ENCODE data around the gene PHF20.
"Not testable (repeated sequence)": the region's sequence is repeated elsewhere in the genome, so short reads cannot be mapped to it uniquely, and the experiment has no call there.

PHF20 gene

DNA sequence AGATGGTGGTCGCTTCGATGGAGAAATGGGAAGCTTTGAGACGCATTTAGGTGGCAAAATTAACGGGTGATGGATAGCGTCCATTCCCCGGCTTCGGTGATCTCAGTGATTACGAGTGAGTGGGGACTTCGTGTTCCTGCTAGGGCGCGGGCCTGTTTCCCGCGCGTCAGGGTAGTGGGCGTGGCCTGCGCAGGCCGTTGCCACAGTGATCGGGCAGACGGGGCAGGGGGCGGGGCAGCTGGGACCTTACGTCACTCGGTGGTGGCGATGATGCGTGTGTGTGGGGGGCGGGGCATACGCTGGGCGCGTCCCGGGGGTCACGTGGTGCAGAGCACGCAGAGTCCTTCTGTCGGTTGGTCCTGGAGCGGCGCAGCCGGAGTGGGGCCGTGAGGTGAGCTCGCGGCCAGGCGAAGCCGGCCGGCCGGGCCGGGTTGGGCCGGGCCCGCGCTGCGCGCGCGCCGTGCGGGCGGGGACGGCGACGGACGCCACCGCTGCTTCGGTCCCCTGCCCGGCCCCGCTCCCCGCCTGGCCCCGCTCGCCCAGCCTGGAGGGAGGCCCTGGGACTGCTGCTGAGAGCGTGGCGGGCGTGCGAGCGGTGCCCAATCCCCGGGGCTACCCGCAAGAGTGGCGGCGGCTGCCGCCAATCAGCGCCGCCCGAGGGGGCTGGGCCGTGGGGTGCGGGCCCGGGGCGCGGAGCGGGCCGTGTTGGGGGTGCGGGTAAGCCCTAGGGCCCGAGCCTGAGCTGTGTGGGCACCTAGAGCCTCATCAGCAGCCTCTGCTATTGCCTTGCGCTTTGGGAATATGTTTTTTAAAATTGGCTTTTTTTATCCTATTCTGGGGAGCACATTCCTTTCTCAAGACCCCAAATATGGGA lies at the start of gene PHF20:
TSS of gene PHF20 (plus strand) at position 327 of the 874 bp plus-strand sequence. CDS start 29,508 bp downstream, outside the sequence.
- Mint-ChIP-seq H3K27ac (peak within 1 kb of the TSS; percentile 88), H3K4me3 (peak within 1 kb of the TSS; percentile 85), H3K9me3 (peaks cover 7% of the 10 kb centered on the region), H3K36me3 (ENCODE audit: low read depth) (peaks cover 28% of the 10 kb centered on the region), H3K4me1 (ENCODE audit: low read depth) (peaks cover 79% of the 10 kb centered on the region), H3K27me3 (no peaks in the 10 kb centered on the region)

GRCh38 chr20:35723275-35723639 lies 48.6 kb upstream of the PHF20 start:
- H3K4me3 Mint-ChIP-seq, H3K9me3 Mint-ChIP-seq, H3K27ac Mint-ChIP-seq, H3K27me3 Mint-ChIP-seq: not testable (repeated sequence)
- peaks cover 48% of the 10 kb centered on the region for H3K4me1 Mint-ChIP-seq (ENCODE audit: low read depth)
- H3K36me3 Mint-ChIP-seq (ENCODE audit: low read depth) = peaks cover 82% of the 10 kb centered on the region

DNA sequence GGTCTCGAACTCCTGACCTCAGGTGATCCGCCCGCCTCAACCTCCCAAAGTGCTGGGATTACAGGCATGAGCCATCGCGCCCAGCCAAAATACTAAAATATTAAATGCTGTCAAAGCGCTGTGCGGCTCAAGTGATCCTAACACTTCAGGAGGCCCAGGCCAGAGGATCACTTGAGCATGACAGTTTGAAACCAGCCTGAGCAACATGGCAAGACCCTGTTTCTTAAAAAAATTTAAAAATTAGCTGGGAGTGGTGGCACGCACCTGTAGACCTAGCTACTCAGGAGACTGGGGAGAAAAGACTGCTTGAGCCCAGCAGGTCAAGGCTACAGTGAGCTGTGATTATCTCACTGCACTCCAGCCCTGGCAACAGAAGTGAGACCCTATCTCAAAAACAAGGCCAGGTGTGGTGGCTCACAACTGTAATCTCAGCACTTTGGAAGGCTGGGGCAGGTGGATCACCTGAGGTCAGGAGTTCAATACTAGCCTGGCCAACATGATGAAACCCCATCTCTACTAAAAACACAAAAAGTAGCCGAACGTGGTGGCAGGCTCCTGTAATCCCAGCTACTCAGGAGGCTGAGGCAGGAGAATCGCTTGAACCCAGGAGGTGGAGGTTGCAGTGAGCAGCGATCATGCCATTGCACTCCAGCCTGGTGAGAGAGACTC lies 48.0 kb upstream of the PHF20 start:
- Mint-ChIP-seq H3K4me1 (ENCODE audit: low read depth) (peaks cover 47% of the 10 kb centered on the region), H3K27ac (peak overlapping the region; percentile 40)

DNA sequence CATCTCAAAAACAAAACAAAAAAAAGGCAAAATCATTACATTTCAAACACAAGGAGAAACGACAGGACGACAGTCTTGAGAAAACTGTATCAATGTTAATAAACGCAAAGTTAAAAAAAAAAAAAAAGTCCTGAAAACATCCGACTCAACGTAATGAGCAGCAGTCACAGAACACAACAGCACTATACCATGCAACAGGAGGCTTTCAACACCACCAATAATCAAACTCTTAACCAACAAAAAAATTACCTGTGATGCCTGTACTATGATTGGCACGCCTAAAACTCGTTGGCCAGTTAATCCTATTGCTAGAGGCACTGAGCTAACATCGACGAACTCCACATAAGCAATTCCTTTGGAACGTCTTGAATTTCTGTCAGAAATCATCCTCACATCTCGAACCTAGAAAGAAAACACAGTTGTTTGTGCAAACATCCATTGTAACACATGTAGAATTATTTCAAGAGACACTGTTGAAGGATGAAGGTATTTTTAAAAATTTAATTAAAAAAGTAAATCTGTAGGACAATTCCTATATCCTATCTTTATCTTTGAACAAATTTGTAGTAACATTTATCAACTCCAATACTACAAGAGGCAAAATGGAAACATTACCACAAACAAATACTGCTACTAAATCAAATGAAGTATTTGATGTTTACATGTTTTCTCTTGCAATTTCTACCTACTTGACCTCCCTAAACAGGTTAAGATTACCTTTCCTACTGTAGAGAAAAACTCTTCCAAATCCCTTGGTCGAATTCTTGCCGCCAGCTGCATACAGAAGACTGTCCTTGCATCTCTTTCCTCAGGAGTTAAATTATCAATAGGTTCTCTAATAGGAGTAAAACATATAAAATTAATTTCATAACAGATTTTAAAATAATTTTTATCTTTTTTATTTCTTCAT lies 47.2 kb upstream of the PHF20 start:
- Mint-ChIP-seq H3K27ac (peak overlapping the region; percentile 40), H3K9me3 (no peaks in the 10 kb centered on the region), H3K27me3 (no peaks in the 10 kb centered on the region), H3K4me3 (no peak overlapping the region), H3K4me1 (ENCODE audit: low read depth) (peaks cover 46% of the 10 kb centered on the region), H3K36me3 (ENCODE audit: low read depth) (peaks cover 87% of the 10 kb centered on the region)

More for the DNA sequence above, 48.0 kb upstream of the PHF20 start:
- not testable (repeated sequence) for H3K9me3 Mint-ChIP-seq, H3K4me3 Mint-ChIP-seq, H3K27me3 Mint-ChIP-seq
- peaks cover 85% of the 10 kb centered on the region for H3K36me3 Mint-ChIP-seq (ENCODE audit: low read depth)

GRCh38 chr20:35726842-35727711 lies 44.7 kb upstream of the PHF20 start:
- no peak overlapping the region for H3K27ac Mint-ChIP-seq
- H3K4me1 Mint-ChIP-seq (ENCODE audit: low read depth) = peaks cover 53% of the 10 kb centered on the region
- peaks cover 87% of the 10 kb centered on the region for H3K36me3 Mint-ChIP-seq (ENCODE audit: low read depth)
- no peak overlapping the region for H3K4me3 Mint-ChIP-seq
- H3K9me3 Mint-ChIP-seq = no peaks in the 10 kb centered on the region
- no peaks in the 10 kb centered on the region for H3K27me3 Mint-ChIP-seq

DNA sequence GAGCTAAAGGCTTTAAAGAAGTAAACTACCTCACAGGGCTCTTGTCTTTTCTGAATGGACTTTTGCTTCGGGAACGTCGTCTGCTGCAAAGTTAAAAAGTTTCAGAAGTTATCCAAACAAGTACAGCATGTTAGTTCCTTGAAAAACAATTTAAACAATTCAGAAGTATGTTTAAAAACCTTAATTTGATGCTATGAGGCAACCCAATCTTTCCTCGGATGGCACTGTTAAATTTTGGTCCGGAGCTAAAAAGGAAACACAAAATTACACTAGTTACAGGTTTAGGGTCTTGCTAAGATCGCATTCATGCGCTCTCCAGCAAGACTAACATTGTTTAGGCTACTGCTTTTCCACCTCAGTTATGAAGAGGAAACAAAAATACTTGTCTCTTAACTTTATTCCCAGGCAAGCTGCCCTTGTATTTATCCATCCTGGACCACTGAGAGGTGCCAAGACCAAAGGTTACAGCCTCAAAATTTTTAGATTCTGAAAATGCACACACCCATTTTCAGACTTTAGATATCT lies 42.5 kb upstream of the PHF20 start:
- Mint-ChIP-seq H3K9me3 (no peaks in the 10 kb centered on the region), H3K4me3 (no peak overlapping the region), H3K4me1 (ENCODE audit: low read depth) (peaks cover 59% of the 10 kb centered on the region), H3K27me3 (no peaks in the 10 kb centered on the region), H3K36me3 (ENCODE audit: low read depth) (peaks cover 88% of the 10 kb centered on the region), H3K27ac (no peak overlapping the region)

DNA sequence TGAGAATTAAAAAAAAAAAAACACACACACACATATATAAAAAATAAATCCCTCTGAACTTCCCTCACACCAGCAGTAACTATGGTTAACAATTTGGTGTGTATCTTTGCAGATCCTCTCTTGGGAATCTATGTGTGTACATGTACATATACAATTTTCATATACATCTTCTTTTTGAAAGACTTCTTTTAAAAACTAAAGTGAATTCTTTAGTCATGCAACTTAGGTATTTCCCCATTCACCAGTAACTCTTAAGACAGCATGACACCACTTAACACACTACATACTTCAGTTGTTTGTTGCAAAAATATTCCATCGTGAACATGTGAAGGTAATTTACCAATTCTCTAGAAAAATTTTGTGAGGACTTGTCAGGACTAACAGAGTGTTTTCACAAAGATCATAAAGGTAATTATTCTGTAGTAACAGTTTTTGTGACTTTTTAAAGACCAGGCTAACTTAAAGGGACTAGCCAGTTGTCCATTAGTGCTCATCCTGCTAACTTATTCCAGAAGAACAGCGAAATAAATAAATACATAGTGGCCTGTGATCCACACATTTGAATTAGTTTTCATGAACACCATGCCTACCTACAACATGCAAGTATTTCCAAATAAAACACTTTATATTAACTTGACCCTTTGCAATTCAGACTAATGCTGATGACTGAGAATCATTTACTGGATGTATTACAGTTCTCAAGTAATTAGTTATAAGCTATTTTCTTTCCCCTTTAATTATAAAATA lies 41.8 kb upstream of the PHF20 start:
- H3K27ac Mint-ChIP-seq = peak overlapping the region; percentile 14
- no peak overlapping the region for H3K4me3 Mint-ChIP-seq
- no peaks in the 10 kb centered on the region for H3K27me3 Mint-ChIP-seq
- H3K9me3 Mint-ChIP-seq = no peaks in the 10 kb centered on the region
- H3K4me1 Mint-ChIP-seq (ENCODE audit: low read depth) = peaks cover 60% of the 10 kb centered on the region
- peaks cover 88% of the 10 kb centered on the region for H3K36me3 Mint-ChIP-seq (ENCODE audit: low read depth)

DNA sequence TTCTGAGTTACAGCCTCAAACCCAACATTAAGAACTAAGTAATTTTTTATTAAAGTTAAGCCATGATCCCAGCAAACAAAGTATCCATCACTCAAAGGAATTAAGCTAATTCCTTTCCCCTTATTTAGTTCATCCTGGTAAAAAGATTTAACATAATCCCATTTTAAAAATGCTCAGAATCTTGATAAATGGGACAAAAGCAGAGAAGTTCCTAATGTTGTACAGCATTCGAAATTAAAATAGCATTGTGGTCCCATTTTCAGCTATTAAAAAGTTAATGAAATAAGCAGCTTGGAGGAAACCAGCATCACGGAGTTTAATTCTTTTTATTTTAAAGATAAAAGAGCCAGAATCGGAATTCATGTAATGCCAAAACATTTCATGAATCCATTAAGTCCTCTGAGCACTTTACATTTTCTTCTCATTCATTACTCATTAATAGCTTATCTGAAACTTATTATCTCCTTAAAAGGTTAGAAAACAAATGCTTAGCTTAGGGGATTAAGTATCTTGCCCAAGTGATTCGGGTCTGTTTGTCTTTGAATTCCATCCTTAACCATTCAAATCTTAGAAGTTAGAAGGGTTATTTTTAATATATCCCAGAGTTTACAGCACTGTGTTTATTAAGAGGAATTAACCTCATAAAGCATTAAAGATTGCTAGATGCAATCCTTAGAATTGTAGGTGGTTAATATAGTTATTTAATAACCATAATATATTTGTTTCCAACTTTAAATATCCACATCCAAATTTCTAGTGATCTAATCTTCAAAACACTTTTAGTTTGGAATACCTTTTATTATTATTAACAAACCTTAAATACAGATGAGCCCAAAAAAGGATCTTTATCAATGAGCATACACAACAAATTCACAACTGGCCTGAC lies 41.0 kb upstream of the PHF20 start:
- Mint-ChIP-seq H3K27ac (no peak overlapping the region), H3K4me1 (ENCODE audit: low read depth) (peaks cover 64% of the 10 kb centered on the region), H3K27me3 (no peaks in the 10 kb centered on the region), H3K36me3 (ENCODE audit: low read depth) (peaks cover 90% of the 10 kb centered on the region), H3K4me3 (no peak overlapping the region), H3K9me3 (no peaks in the 10 kb centered on the region)

DNA sequence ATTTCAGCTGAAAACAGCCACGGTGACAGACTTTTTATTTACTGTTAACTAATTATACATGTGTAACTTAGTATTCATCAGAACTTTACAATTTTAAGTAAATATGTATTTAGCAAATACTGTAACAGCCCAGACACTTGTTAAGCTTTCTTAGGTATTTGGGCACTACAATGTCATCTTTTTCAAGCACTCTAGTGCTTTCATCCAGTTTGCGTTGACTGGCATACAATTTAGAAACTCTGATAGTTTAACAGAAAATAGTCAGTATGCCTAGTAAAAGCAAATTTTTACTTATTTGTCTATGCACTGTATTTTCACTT lies 40.4 kb upstream of the PHF20 start:
- Mint-ChIP-seq H3K36me3 (ENCODE audit: low read depth) (peaks cover 90% of the 10 kb centered on the region), H3K4me1 (ENCODE audit: low read depth) (peaks cover 70% of the 10 kb centered on the region), H3K9me3 (no peaks in the 10 kb centered on the region), H3K27ac (no peak overlapping the region), H3K4me3 (peak overlapping the region; percentile 14), H3K27me3 (no peaks in the 10 kb centered on the region)

GRCh38 chr20:35731862-35732643 lies 39.8 kb upstream of the PHF20 start:
- Mint-ChIP-seq H3K4me3 (peak overlapping the region; percentile 14), H3K4me1 (ENCODE audit: low read depth) (peaks cover 76% of the 10 kb centered on the region), H3K27ac (peak overlapping the region; percentile 49), H3K27me3 (no peaks in the 10 kb centered on the region), H3K36me3 (ENCODE audit: low read depth) (peaks cover 85% of the 10 kb centered on the region), H3K9me3 (no peaks in the 10 kb centered on the region)

- H3K36me3 Mint-ChIP-seq (ENCODE audit: low read depth) = peaks cover 85% of the 10 kb centered on the region
- H3K9me3 Mint-ChIP-seq = no peaks in the 10 kb centered on the region
- peak overlapping the region; percentile 59 for H3K27ac Mint-ChIP-seq
- peak overlapping the region; percentile 20 for H3K4me3 Mint-ChIP-seq
- H3K4me1 Mint-ChIP-seq (ENCODE audit: low read depth) = peaks cover 81% of the 10 kb centered on the region
- H3K27me3 Mint-ChIP-seq = no peaks in the 10 kb centered on the region
Observed at GRCh38 chr20:35732644-35732982, 39.2 kb upstream of the PHF20 start.

DNA sequence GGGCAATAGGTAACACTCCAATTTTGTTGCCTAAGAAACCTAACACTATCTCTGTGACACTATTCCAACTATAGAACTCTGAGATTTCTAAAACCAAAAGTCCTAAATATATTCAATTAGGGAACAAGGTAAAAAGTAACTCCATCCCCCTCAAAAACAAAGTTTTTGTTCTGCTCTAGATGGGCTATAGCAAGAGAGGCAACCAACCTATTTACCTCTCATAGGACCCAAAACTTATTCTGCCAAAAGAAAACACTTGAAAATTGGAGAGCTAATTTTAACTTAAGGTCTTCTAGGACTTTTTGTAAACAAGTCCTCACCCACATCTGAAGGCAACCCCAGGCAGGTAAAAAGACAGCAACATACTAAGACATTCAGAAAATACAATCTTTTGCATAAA lies 37.4 kb upstream of the PHF20 start:
- H3K36me3 Mint-ChIP-seq (ENCODE audit: low read depth) = peaks cover 88% of the 10 kb centered on the region
- no peaks in the 10 kb centered on the region for H3K9me3 Mint-ChIP-seq
- peaks cover 96% of the 10 kb centered on the region for H3K4me1 Mint-ChIP-seq (ENCODE audit: low read depth)
- peak overlapping the region; percentile 38 for H3K27ac Mint-ChIP-seq
- no peaks in the 10 kb centered on the region for H3K27me3 Mint-ChIP-seq
- H3K4me3 Mint-ChIP-seq = peak overlapping the region; percentile 59
